ENCODE measurements around the gene EXOC3L2. TPM values are rescaled to one million over a fixed set of nuclear protein-coding genes. Genes with fewer than 3 reads are reported as not detected.

Gene EXOC3L2
- polyA plus RNA-seq, 10 donors: 0.71 to 2.6 (median 1.2) TPM

GRCh38 chr19:45180936-45181335 lies 64.3 kb downstream of the EXOC3L2 start:
- no peak for DNase-seq

DNA sequence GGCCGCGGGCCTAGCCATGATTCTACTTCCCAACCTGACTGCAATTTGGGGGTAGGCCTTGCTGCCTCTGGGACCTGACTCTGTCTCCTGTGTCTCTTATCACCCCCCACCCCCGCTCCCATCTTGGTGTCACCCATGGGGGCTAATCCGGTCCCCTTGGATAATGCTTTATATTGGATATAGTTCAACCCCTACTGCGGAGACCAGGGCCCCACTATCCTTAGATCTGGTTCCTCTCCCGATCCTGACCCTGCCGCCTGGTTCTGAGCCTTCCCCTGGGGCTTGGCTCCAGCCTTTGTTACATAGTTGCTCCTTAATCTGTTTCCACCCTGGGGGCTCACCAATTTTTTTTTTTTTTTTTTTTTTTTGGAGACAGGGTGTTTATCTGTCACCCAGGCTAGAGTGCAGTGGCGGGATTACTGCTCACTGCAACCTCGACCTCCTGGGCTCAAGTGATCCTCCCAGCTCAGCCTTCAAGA lies 65.3 kb downstream of the EXOC3L2 start:
- no peak for DNase-seq

- peak in 1 of 3 donors; percentile 64 for DNase-seq
Observed at GRCh38 chr19:45179072-45179891, 65.9 kb downstream of the EXOC3L2 start.

DNA sequence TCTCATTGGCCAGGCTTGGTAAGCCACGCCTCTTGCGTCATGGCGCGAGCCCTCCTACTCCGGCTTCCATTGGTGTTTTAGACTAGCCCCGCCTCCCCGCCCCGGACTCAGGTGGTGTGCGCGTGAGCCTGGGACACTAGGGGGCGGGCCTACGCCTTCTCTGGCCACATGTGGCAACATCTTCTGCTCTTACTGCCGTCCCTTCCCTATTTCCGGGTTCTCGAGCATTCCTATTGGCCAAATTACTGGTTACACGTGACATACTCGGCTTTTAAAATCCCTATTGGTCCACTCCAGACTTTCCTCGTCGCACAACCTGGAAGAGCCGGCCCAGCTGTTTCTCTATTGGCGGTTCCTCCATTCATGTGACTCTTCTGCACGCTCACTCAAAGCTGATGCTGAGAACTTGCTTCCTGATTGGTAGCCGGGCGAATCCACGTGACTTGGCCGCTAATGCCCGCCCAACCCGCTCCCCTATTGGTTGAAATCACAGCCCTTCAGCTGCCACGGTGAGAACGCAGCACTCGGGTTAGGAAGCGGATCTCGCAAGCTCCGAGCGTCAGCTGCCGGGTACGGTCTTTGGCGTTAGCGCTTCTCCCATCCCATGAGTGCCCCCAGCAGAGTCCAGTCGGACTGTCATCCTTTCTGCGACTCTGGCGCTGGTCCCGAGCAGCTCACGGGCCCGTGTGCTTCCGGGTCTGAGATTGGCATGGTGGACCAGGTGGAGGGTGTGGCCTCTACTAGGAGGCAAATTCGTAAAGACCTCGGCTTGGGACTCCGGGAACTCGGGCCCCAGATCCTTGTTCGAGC lies 66.7 kb downstream of the EXOC3L2 start, which contains the start of gene BLOC1S3:
Gene BLOC1S3, plus strand, starts transcription at position 523 of the 810 bp plus-strand sequence. CDS start 513 bp downstream, outside the sequence.
- peak; percentile 100 for DNase-seq

DNA sequence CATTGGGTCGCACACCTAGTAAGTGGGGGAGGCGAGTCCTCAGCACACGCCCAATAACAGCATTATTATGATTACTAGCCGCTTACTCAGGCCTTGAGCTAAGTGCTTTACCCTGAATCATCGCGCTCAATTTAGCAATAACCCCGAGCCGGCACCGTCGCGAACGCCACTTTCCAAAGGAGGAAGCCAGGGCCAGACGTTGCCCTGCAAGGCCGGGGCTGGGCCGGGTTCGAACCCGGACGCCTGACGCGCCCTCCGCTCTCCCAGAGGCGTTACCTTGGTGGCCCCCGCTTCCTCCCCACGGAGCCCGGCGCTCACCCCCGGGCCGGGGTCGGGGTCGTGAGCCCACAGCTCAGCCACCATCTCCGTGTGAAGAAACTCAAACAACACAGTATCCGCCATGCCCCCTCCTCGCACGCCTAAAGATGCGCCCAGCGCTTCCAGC lies 67.4 kb downstream of the EXOC3L2 start, which contains the start of gene TRAPPC6A:
Gene TRAPPC6A, minus strand, starts transcription at position 421 of the 445 bp plus-strand sequence. Its CDS starts 19 bp downstream, at position 402.
- no peak for DNase-seq

- no peak for DNase-seq
Observed at GRCh38 chr19:45175515-45176345, 69.5 kb downstream of the EXOC3L2 start.

DNA sequence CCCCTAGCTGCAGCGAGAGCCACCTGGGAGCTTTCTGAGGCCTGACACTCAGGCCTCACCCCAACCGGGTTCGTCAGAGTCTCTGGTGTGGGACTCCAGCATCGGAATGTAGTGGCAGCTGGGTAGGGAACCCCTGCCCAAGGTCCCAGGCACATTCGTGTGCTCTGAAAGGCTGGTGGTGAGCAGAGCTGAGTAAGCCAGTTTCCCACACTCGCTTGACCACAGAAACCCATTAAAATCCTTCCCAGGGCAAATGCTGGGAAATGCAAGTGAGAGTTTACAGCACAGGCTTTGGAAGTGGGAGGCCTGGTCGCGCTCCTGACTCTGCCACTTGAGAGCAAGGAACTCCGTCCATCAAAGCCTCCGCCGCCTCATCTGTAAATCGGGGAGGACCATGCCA lies 71.4 kb downstream of the EXOC3L2 start:
- DNase-seq: no peak

GRCh38 chr19:45172611-45173208 lies 72.5 kb downstream of the EXOC3L2 start:
- no peak for DNase-seq

- no peak for DNase-seq
Observed at GRCh38 chr19:45172173-45172572, 73.0 kb downstream of the EXOC3L2 start.

DNA sequence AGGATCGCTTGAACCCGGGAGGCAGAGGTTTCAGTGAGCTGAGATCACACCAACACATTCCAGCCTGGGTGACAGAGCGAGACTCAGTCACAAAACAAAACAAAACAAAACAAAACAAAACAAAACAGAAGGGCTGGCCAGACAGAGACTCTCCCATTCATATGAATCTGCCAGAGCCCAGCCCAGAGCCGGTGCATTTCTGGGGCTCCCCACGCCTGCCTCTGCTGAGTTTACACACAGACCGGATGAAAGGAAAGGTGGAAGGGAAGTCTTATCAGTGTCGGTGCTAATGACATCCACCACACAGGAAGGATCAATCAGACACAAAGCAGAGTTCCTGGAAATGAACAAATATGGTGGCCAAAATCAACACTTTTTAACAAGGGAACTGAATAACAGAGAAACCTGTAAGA lies 74.0 kb downstream of the EXOC3L2 start:
- no peak for DNase-seq

DNA sequence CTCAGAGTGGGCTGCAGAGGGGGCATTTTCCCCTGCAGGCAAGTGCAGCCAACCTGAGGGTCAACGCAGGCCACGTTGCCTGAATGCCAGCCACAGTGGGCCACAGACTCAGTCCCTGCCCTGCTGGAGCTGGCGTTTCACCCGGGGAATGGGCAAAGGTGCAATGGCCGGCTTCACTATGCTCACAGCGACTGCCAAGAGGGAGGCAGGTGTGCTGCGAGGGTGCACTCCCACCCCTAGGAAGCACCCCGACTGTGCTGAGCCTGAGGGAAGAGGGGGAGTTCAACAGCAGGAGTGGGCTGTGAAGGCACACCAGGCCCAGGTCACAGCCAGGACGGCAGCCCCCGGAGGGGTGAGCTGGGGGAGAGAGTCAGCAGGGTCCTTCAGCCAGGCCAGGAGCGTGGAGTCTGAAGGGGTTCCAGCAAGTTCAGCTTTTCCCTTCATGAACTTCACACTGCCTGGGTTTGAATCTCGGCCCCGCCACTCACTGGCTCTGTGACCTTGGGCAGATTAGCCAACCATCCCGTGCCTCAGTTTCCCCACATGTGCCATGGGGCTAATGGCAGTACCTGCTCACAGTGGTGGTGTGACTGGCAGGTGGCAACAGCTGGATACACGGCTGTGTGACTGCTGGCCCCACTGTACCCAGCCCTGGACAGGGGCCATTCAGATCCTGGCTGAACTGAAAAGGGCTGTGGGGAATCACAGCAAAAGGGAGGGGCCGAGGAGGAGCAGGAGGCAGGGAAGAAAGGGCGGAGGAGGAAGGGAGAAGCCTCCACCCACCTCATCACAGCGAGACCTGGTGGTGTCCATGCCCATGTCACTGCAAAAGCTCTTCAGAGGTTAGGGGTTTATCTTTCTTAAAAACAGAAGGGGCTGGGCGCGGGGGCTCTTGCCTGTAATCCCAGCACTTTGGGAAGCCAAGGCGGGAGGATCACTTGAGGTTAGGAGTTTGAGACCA lies 74.8 kb downstream of the EXOC3L2 start:
- DNase-seq: no peak

- no peak for DNase-seq
Observed at GRCh38 chr19:45169602-45170001, 75.6 kb downstream of the EXOC3L2 start.

GRCh38 chr19:45168767-45169351 lies 76.3 kb downstream of the EXOC3L2 start:
- peak in 1 of 3 donors; percentile 1 for DNase-seq

- no peak for DNase-seq
Observed at GRCh38 chr19:45166723-45167252, 78.4 kb downstream of the EXOC3L2 start.

- DNase-seq: peak in 1 of 3 donors; percentile 18
Observed at GRCh38 chr19:45164577-45165335, 80.5 kb downstream of the EXOC3L2 start.

GRCh38 chr19:45163751-45164460 lies 81.3 kb downstream of the EXOC3L2 start:
- DNase-seq: no peak

GRCh38 chr19:45163156-45163555 lies 82.1 kb downstream of the EXOC3L2 start:
- no peak for DNase-seq
